ENCODE measurements around the gene KIAA1217.

The KIAA1217 gene

DNA sequence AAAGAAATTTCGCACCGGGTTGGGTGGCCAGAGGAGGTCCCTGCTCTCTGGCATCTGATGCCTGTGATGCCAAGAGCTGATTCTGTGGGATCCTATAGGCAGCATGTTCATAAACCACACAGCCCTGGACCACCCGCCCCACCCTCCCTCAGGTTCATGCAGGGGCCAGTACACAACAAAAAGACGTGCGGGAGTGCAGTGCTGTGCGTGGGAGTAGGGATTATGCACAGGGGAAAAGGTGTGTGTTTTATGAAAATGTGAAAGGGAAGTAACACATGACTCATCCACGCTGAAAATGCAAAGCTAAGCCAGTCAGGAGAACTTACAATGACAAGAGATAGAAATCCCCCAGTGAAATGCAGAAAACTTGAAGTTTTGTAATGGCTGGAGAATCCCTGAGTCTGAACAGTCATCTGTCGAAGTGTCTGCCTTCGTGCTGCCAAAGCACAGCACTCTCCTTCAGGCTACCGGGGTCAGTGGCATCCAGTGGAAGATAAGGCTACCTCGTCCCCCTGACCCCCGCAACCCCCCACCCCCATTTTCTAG is 1.1 kb downstream of the KIAA1217 start:
- Histone ChIP-seq H3K4me1 (ENCODE audit: insufficient read depth, low read length) (peaks cover 46% of the 10 kb centered on the region), H3K27ac (ENCODE audit: low read length) (no peak overlapping the region), H3K27me3 (ENCODE audit: insufficient read depth, low read length) (no peaks in the 10 kb centered on the region), H3K9me3 (ENCODE audit: insufficient read depth, low read depth, low read length) (no peaks in the 10 kb centered on the region; the same call in 1 of the 2 replicates), H3K36me3 (ENCODE audit: insufficient read depth, low read depth, low read length) (no peaks in the 10 kb centered on the region), H3K9ac (ENCODE audit: low read depth, low read length) (peak overlapping the region; percentile 87; the same call in 1 of the 2 replicates), H3K4me3 (ENCODE audit: low read length) (peak overlapping the region; percentile 77)

- Histone ChIP-seq H3K4me3 (ENCODE audit: low read length) (peak overlapping the region; percentile 27; the same call in 1 of the 2 replicates), H3K9me3 (ENCODE audit: insufficient read depth, low read depth, low read length) (no peaks in the 10 kb centered on the region; the same call in 1 of the 2 replicates), H3K27me3 (ENCODE audit: insufficient read depth, low read length) (no peaks in the 10 kb centered on the region), H3K4me1 (ENCODE audit: insufficient read depth, low read length) (peaks cover 50% of the 10 kb centered on the region), H3K9ac (ENCODE audit: low read depth, low read length) (no peak overlapping the region), H3K27ac (ENCODE audit: low read length) (no peak overlapping the region), H3K36me3 (ENCODE audit: insufficient read depth, low read depth, low read length) (no peaks in the 10 kb centered on the region)
Measured at GRCh38 chr10:24210501-24210900, 1.6 kb downstream of the KIAA1217 start.

- H3K9ac ChIP-seq (ENCODE audit: low read depth, low read length): no peak overlapping the region
- H3K27me3 ChIP-seq (ENCODE audit: insufficient read depth, low read length): no peaks in the 10 kb centered on the region
- H3K9me3 ChIP-seq (ENCODE audit: insufficient read depth, low read depth, low read length): no peaks in the 10 kb centered on the region; the same call in 1 of the 2 replicates
- no peak overlapping the region for H3K27ac ChIP-seq (ENCODE audit: low read length)
- peaks cover 30% of the 10 kb centered on the region for H3K4me1 ChIP-seq (ENCODE audit: insufficient read depth, low read length)
- no peak overlapping the region for H3K4me3 ChIP-seq (ENCODE audit: low read length)
- H3K36me3 ChIP-seq (ENCODE audit: insufficient read depth, low read depth, low read length): no peaks in the 10 kb centered on the region
Measured at GRCh38 chr10:24213266-24213665, 4.3 kb downstream of the KIAA1217 start.

DNA sequence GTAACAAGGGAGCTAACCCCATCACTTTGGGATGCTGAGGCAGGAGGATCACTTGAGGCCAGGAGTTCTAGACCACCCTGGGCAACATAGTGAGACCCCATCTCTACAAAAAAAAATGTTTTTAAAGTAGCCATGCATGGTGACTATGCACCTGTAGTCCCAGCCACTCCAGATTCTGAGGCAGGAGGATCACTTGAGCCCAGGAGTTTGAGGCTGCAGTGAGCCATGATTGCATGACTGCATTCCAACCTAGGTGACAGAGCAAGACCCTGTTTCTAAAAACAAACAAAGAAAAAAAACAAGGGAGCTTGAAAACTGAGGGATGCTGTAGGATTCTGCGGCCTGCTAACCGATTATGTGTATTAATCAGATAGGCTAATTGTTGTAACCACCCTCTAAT is 4.9 kb downstream of the KIAA1217 start:
- Histone ChIP-seq H3K9ac (ENCODE audit: low read depth, low read length) (no peak overlapping the region), H3K4me3 (ENCODE audit: low read length) (no peak overlapping the region), H3K4me1 (ENCODE audit: insufficient read depth, low read length) (peaks cover 26% of the 10 kb centered on the region), H3K36me3 (ENCODE audit: insufficient read depth, low read depth, low read length) (no peaks in the 10 kb centered on the region), H3K27me3 (ENCODE audit: insufficient read depth, low read length) (no peaks in the 10 kb centered on the region), H3K27ac (ENCODE audit: low read length) (no peak overlapping the region), H3K9me3 (ENCODE audit: insufficient read depth, low read depth, low read length) (no peaks in the 10 kb centered on the region; the same call in 1 of the 2 replicates)

- no peak overlapping the region for H3K27ac ChIP-seq (ENCODE audit: low read length)
- peaks cover 3% of the 10 kb centered on the region; the same call in 1 of the 2 replicates for H3K36me3 ChIP-seq (ENCODE audit: insufficient read depth, low read depth, low read length)
- no peak overlapping the region for H3K9ac ChIP-seq (ENCODE audit: low read depth, low read length)
- H3K4me3 ChIP-seq (ENCODE audit: low read length): no peak overlapping the region
- H3K27me3 ChIP-seq (ENCODE audit: insufficient read depth, low read length): no peaks in the 10 kb centered on the region
- H3K4me1 ChIP-seq (ENCODE audit: insufficient read depth, low read length): peaks cover 26% of the 10 kb centered on the region
- no peaks in the 10 kb centered on the region; the same call in 1 of the 2 replicates for H3K9me3 ChIP-seq (ENCODE audit: insufficient read depth, low read depth, low read length)
Measured at GRCh38 chr10:24214762-24215161, 5.8 kb downstream of the KIAA1217 start.

GRCh38 chr10:24215196-24215595 is 6.3 kb downstream of the KIAA1217 start:
- peaks cover 7% of the 10 kb centered on the region for H3K36me3 ChIP-seq (ENCODE audit: insufficient read depth, low read depth, low read length)
- H3K4me3 ChIP-seq (ENCODE audit: low read length): no peak overlapping the region
- peaks cover 26% of the 10 kb centered on the region for H3K4me1 ChIP-seq (ENCODE audit: insufficient read depth, low read length)
- no peaks in the 10 kb centered on the region for H3K27me3 ChIP-seq (ENCODE audit: insufficient read depth, low read length)
- H3K27ac ChIP-seq (ENCODE audit: low read length): no peak overlapping the region
- H3K9me3 ChIP-seq (ENCODE audit: insufficient read depth, low read depth, low read length): no peaks in the 10 kb centered on the region; the same call in 1 of the 2 replicates
- no peak overlapping the region for H3K9ac ChIP-seq (ENCODE audit: low read depth, low read length)

GRCh38 chr10:24215603-24216002 is 6.7 kb downstream of the KIAA1217 start:
- Histone ChIP-seq H3K27ac (ENCODE audit: low read length) (no peak overlapping the region), H3K4me1 (ENCODE audit: insufficient read depth, low read length) (peaks cover 26% of the 10 kb centered on the region), H3K4me3 (ENCODE audit: low read length) (no peak overlapping the region), H3K36me3 (ENCODE audit: insufficient read depth, low read depth, low read length) (peaks cover 7% of the 10 kb centered on the region), H3K9me3 (ENCODE audit: insufficient read depth, low read depth, low read length) (no peaks in the 10 kb centered on the region; the same call in 1 of the 2 replicates), H3K9ac (ENCODE audit: low read depth, low read length) (no peak overlapping the region), H3K27me3 (ENCODE audit: insufficient read depth, low read length) (no peaks in the 10 kb centered on the region)

- Histone ChIP-seq H3K4me3 (ENCODE audit: low read length) (no peak overlapping the region), H3K36me3 (ENCODE audit: insufficient read depth, low read depth, low read length) (peaks cover 7% of the 10 kb centered on the region), H3K27me3 (ENCODE audit: insufficient read depth, low read length) (no peaks in the 10 kb centered on the region), H3K4me1 (ENCODE audit: insufficient read depth, low read length) (peaks cover 7% of the 10 kb centered on the region), H3K27ac (ENCODE audit: low read length) (no peak overlapping the region), H3K9ac (ENCODE audit: low read depth, low read length) (no peak overlapping the region), H3K9me3 (ENCODE audit: insufficient read depth, low read depth, low read length) (no peaks in the 10 kb centered on the region)
Measured at GRCh38 chr10:24219963-24220362, 11.0 kb downstream of the KIAA1217 start.

GRCh38 chr10:24223341-24223740 is 14.4 kb downstream of the KIAA1217 start:
- H3K9ac ChIP-seq (ENCODE audit: low read depth, low read length): no peak overlapping the region
- no peaks in the 10 kb centered on the region for H3K4me1 ChIP-seq (ENCODE audit: insufficient read depth, low read length)
- peaks cover 15% of the 10 kb centered on the region for H3K36me3 ChIP-seq (ENCODE audit: insufficient read depth, low read depth, low read length)
- no peaks in the 10 kb centered on the region for H3K9me3 ChIP-seq (ENCODE audit: insufficient read depth, low read depth, low read length)
- no peaks in the 10 kb centered on the region for H3K27me3 ChIP-seq (ENCODE audit: insufficient read depth, low read length)
- H3K4me3 ChIP-seq (ENCODE audit: low read length): no peak overlapping the region
- no peak overlapping the region for H3K27ac ChIP-seq (ENCODE audit: low read length)

DNA sequence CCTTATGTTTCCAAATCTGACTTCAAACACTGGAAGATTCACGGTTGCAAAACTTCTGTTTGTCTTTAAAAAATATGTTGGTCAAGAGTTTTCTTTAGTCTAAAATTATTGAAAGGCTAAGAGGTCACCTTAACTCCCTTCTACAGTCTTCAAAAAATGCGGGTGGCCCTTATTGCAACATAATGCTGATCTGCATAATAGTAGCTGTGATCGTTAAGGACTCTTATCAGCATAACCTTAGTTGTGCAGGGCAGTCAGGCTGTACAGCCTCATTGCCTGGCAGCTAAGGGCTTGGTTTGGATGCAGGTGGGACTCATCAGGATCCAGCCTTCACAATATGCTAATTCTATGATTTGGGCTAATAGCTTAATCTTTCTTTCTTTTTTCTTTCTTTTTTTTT is 15.0 kb downstream of the KIAA1217 start:
- Histone ChIP-seq H3K4me3 (ENCODE audit: low read length) (no peak overlapping the region), H3K27me3 (ENCODE audit: insufficient read depth, low read length) (no peaks in the 10 kb centered on the region), H3K9me3 (ENCODE audit: insufficient read depth, low read depth, low read length) (no peaks in the 10 kb centered on the region), H3K27ac (ENCODE audit: low read length) (no peak overlapping the region), H3K4me1 (ENCODE audit: insufficient read depth, low read length) (no peaks in the 10 kb centered on the region), H3K36me3 (ENCODE audit: insufficient read depth, low read depth, low read length) (peaks cover 15% of the 10 kb centered on the region), H3K9ac (ENCODE audit: low read depth, low read length) (no peak overlapping the region)

- no peaks in the 10 kb centered on the region for H3K4me1 ChIP-seq (ENCODE audit: insufficient read depth, low read length)
- H3K9ac ChIP-seq (ENCODE audit: low read depth, low read length): no peak overlapping the region
- peaks cover 7% of the 10 kb centered on the region; the same call in 1 of the 2 replicates for H3K36me3 ChIP-seq (ENCODE audit: insufficient read depth, low read depth, low read length)
- no peak overlapping the region for H3K27ac ChIP-seq (ENCODE audit: low read length)
- H3K27me3 ChIP-seq (ENCODE audit: insufficient read depth, low read length): no peaks in the 10 kb centered on the region
- no peaks in the 10 kb centered on the region for H3K9me3 ChIP-seq (ENCODE audit: insufficient read depth, low read depth, low read length)
- H3K4me3 ChIP-seq (ENCODE audit: low read length): no peak overlapping the region
Measured at GRCh38 chr10:24228642-24229041, 19.7 kb downstream of the KIAA1217 start.

GRCh38 chr10:24229909-24230308 is 21.0 kb downstream of the KIAA1217 start:
- Histone ChIP-seq H3K9me3 (ENCODE audit: insufficient read depth, low read depth, low read length) (no peaks in the 10 kb centered on the region), H3K27ac (ENCODE audit: low read length) (no peak overlapping the region), H3K9ac (ENCODE audit: low read depth, low read length) (no peak overlapping the region), H3K36me3 (ENCODE audit: insufficient read depth, low read depth, low read length) (peaks cover 7% of the 10 kb centered on the region; the same call in 1 of the 2 replicates), H3K4me3 (ENCODE audit: low read length) (no peak overlapping the region), H3K27me3 (ENCODE audit: insufficient read depth, low read length) (no peaks in the 10 kb centered on the region), H3K4me1 (ENCODE audit: insufficient read depth, low read length) (no peaks in the 10 kb centered on the region)

Measured in iPS-20b (cell line).